K562 (cell line): ENCODE results near the gene CGNL1. TPM values are rescaled to one million over a fixed set of nuclear protein-coding genes. Genes with fewer than 3 reads are reported as not detected.

ENCODE experiments used
- polyA plus RNA-seq, 8 experiments: library from polyadenylated mRNA; depleted of rRNA in 4 of 8; stranded (reverse) in 5 of 8; unstranded in 3 of 8; fragments of >200 nt; fragmentation: Nextera tagmentation in 2 of 8; fragmentation: Illumina TruSeq in 1 of 8; extraction: Ambion mirVana in 2 of 8; extraction: Trizol in 1 of 8; gene quantifications; 2 replicates each; pipeline versions ENCODE4 v1.2.1 to v1.2.3, GENCODE V29; 2011 to 2014; ENCODE audit warnings: inconsistent platforms in 1 of 8, missing spikeins in 1 of 8
- small RNA-seq: library from RNA; depleted of rRNA; stranded (forward); fragments of <200 nt; gene quantifications from one replicate; pipeline ENCODE3, GENCODE V24; 2014
- total RNA-seq, 7 experiments: library from RNA; depleted of rRNA in 6 of 7; stranded (reverse); fragments of >200 nt in 6 of 7; fragmentation: Illumina TruSeq in 2 of 7; extraction: Trizol in 2 of 7; gene quantifications; 2 replicates each; pipeline versions ENCODE4 v1.2.1 to v1.2.3, GENCODE V29; 2011 to 2021; ENCODE audit warnings: low replicate concordance in 1 of 7

CGNL1 gene
- total and polyA plus RNA-seq, 9 of the 15 experiments (the other 6 are each of a cell fraction or from before 2014, with no cell fraction given), result 0.01 to 0.07 TPM; not detected in 7

Small RNAs within 50 kb of the gene (small RNA-seq; reads per million reads assigned to genes)
- not detected for gene RNU6-844P

Other genes with a start within 250 kb of the CGNL1 start
- gene MYZAP, start 215.4 kb downstream of the CGNL1 start, total RNA-seq (2014; rRNA removed), result not detected in 2 replicates
- not detected in 2 replicates for gene MYZAP, start 215.4 kb downstream of the CGNL1 start, total RNA-seq (2014; rRNA removed; fragmentation: Illumina TruSeq; extraction: Trizol)
- not detected in 2 replicates for gene MYZAP, start 215.4 kb downstream of the CGNL1 start, total RNA-seq (2015; rRNA removed; fragmentation: Illumina TruSeq; extraction: Trizol)
- gene MYZAP, start 215.4 kb downstream of the CGNL1 start, total RNA-seq (2021), result not detected in 2 replicates
- 0.03 TPM in 1 of 2 replicates, not detected in the other for gene MYZAP, start 215.4 kb downstream of the CGNL1 start, polyA plus RNA-seq (2011; rRNA removed)
- not detected in 2 replicates for gene MYZAP, start 215.4 kb downstream of the CGNL1 start, polyA plus RNA-seq (2014; fragmentation: Illumina TruSeq; extraction: Trizol)
- gene MYZAP, start 215.4 kb downstream of the CGNL1 start, polyA plus RNA-seq (2014; fragmentation: Nextera tagmentation; extraction: Ambion mirVana), result not detected
- not detected in 2 replicates for gene MYZAP, start 215.4 kb downstream of the CGNL1 start, polyA plus RNA-seq (2014; rRNA removed)